ENCODE results near the gene NANOS3. TPM values are rescaled to one million over a fixed set of nuclear protein-coding genes. Genes with fewer than 3 reads are reported as not detected.

Gene NANOS3
- total and polyA plus RNA-seq, 2 experiments from 2014 or later = 2.7 TPM; not detected in 1

- H3F3A ChIP-seq (ENCODE audit: insufficient read depth) = peaks cover 36% of the 10 kb centered on the region
- no peaks in the 10 kb centered on the region for H3K27me3 ChIP-seq (replicated peaks; ENCODE audit: insufficient read depth)
- H3K36me3 ChIP-seq (ENCODE audit: low read depth) = no peaks in the 10 kb centered on the region
- H3K4me1 ChIP-seq (ENCODE audit: insufficient read depth) = peaks cover 8% of the 10 kb centered on the region
- WGBS, 2 experiments (ENCODE audit: low coverage in 1 of 2, low lambda C conversion rate in 2 of 2, missing lambda C conversion rate in 2 of 2) = 1% methylated on average over 16 to 27 of the region's 27 CpGs
- no peaks in the 10 kb centered on the region for H4K20me1 ChIP-seq (ENCODE audit: insufficient read depth)
- no peaks in the 10 kb centered on the region for H3K9me2 ChIP-seq (ENCODE audit: insufficient read depth)
- peak overlapping the region; percentile 92 for H3K9ac ChIP-seq
- DNase-seq = peak; percentile 92
- no peaks in the 10 kb centered on the region for H3K9me3 ChIP-seq (ENCODE audit: low read depth)
- H3K4me3 ChIP-seq = peak overlapping the region; percentile 71
- peak overlapping the region; percentile 80 for H3K4me2 ChIP-seq (ENCODE audit: unreplicated experiment)
- no peak for TF ChIP-seq EZH2 (IDR thresholded peaks at IDR 0.05; ENCODE audit: insufficient read depth, poor library complexity, severe bottlenecking)
- TF ChIP-seq EZH2phosphoT487 (IDR thresholded peaks at IDR 0.05; ENCODE audit: insufficient read depth, low read depth) = no peak
- H3K27ac ChIP-seq = peak overlapping the region; percentile 97
- in situ Hi-C loops (cut with MboI) = loop anchor here (10.0 kb wide), 1 partner anchor 77 kb away; no protein-coding TSS in a partner anchor
- peaks cover 5% of the 10 kb centered on the region; the same call in 1 of the 2 replicates for H3K79me2 ChIP-seq (ENCODE audit: insufficient read depth)
- peak overlapping the region; percentile 21 for H2AFZ ChIP-seq
Measured at GRCh38 chr19:13861714-13862531, 15.0 kb upstream of the NANOS3 start.

DNA sequence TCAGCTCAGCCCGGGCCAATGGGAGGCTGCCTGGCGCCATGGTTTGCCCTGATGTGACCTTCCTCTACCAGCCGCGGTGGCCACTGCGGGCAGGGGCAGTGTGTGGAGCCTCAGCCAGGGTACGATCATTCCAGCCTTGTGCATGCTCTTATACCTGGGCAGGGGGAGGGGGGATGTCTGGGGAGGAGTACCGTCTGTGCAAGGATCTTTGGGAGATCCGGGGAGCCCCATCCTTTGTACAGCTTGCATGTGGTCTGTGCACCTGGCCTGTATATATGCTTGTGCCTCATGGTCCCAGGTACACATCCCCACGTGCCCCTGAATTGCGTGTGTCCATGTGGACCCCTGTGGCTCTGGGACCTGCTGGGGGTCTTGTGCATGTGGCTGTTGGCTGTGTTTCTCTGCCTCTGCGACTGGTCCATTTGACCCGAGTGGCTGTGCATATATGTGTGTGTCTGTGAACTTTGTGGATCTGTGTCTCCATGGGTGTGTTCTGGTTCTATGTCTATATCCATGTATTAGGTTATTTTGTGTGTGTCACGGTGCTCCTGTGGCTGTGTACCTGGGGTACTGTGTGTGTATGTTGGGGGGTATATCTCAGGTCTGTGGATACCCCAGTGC lies 12.8 kb upstream of the NANOS3 start:
- H3K79me2 ChIP-seq (ENCODE audit: insufficient read depth) = peaks cover 5% of the 10 kb centered on the region; the same call in 1 of the 2 replicates
- H3K27ac ChIP-seq = no peak overlapping the region
- no peaks in the 10 kb centered on the region for H3K36me3 ChIP-seq (ENCODE audit: low read depth)
- H3K9me3 ChIP-seq (ENCODE audit: low read depth) = no peaks in the 10 kb centered on the region
- in situ Hi-C loops (cut with MboI) = loop anchor here (10.0 kb wide), 1 partner anchor 79 kb away; no protein-coding TSS in a partner anchor
- no peaks in the 10 kb centered on the region for H3K9me2 ChIP-seq (ENCODE audit: insufficient read depth)
- H3K9ac ChIP-seq = peak overlapping the region; percentile 64; the same call in 1 of the 2 replicates
- H3K4me2 ChIP-seq (ENCODE audit: unreplicated experiment) = no peak overlapping the region
- peaks cover 8% of the 10 kb centered on the region for H3K4me1 ChIP-seq (ENCODE audit: insufficient read depth)
- H2AFZ ChIP-seq = peak overlapping the region; percentile 60; the same call in 1 of the 2 replicates
- H4K20me1 ChIP-seq (ENCODE audit: insufficient read depth) = no peaks in the 10 kb centered on the region
- DNase-seq = no peak
- 53 to 57% methylated on average over 13 of the region's 13 CpGs for WGBS, 2 experiments (ENCODE audit: low coverage in 1 of 2, low lambda C conversion rate in 2 of 2, missing lambda C conversion rate in 2 of 2)
- H3K4me3 ChIP-seq = peak overlapping the region; percentile 58; the same call in 1 of the 2 replicates
- TF ChIP-seq EZH2 (IDR thresholded peaks at IDR 0.05; ENCODE audit: insufficient read depth, poor library complexity, severe bottlenecking) (no peak), EZH2phosphoT487 (IDR thresholded peaks at IDR 0.05; ENCODE audit: insufficient read depth, low read depth) (no peak)
- peaks cover 36% of the 10 kb centered on the region for H3F3A ChIP-seq (ENCODE audit: insufficient read depth)
- no peaks in the 10 kb centered on the region for H3K27me3 ChIP-seq (replicated peaks; ENCODE audit: insufficient read depth)

DNA sequence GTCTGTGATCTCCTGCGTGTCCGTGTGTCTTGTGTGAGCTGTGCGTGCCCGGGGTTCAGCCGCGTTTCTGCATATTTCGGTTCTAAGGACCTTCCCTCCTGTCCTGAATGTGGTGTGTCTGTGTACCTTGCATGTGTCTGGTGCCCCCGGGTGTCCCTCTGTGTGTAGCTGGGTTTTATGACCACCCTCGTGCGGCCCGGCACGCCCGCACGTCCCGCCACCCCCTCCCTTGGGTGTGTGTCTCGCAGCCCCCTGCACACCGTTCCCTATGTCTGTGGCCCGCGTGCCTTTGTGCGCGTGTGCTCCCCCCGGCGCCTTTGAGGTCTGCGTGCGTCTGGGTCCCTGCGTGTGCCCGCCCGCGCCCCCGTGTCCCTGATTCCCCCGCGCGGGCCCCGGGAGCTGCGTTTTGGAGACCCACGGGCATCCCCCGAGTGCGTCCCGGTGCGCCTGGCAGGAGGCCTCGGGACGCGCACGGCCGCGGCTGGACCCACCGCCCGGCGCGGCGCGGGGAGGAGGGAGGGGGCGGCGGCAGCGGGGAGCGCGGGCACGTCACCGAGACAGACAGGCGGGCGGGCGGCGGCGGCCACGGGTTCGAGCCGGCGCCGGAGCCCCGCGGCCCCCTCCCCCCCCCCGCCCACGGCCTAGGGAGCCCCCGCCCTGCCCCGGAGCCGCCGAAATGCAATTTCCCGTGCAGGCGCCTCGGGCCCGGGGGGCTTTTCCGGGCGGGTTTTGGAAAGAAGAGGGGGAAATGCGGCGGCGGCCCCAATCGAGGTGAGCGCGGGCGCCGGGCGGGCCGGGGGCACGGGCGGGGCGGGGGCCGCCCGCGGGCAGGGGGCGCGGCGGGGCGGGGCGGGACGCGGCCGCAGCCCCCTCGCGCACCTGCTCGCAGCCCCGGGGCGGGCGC lies 12.0 kb upstream of the NANOS3 start:
- peaks cover 8% of the 10 kb centered on the region for H3K4me1 ChIP-seq (ENCODE audit: insufficient read depth)
- H4K20me1 ChIP-seq (ENCODE audit: insufficient read depth) = no peaks in the 10 kb centered on the region
- peaks cover 32% of the 10 kb centered on the region for H3F3A ChIP-seq (ENCODE audit: insufficient read depth)
- TF ChIP-seq EZH2phosphoT487 (IDR thresholded peaks at IDR 0.05; ENCODE audit: insufficient read depth, low read depth) (no peak), EZH2 (IDR thresholded peaks at IDR 0.05; ENCODE audit: insufficient read depth, poor library complexity, severe bottlenecking) (no peak)
- no peak for DNase-seq
- no peak overlapping the region for H3K4me2 ChIP-seq (ENCODE audit: unreplicated experiment)
- H3K9me3 ChIP-seq (ENCODE audit: low read depth) = no peaks in the 10 kb centered on the region
- H3K27me3 ChIP-seq (replicated peaks; ENCODE audit: insufficient read depth) = no peaks in the 10 kb centered on the region
- peak overlapping the region; percentile 78 for H3K4me3 ChIP-seq
- no peaks in the 10 kb centered on the region for H3K36me3 ChIP-seq (ENCODE audit: low read depth)
- peak overlapping the region; percentile 80 for H3K9ac ChIP-seq
- in situ Hi-C loops (cut with MboI) = loop anchor here (10.0 kb wide), 1 partner anchor 80 kb away; no protein-coding TSS in a partner anchor
- peaks cover 5% of the 10 kb centered on the region; the same call in 1 of the 2 replicates for H3K79me2 ChIP-seq (ENCODE audit: insufficient read depth)
- WGBS, 2 experiments (ENCODE audit: low coverage in 1 of 2, low lambda C conversion rate in 2 of 2, missing lambda C conversion rate in 2 of 2) = 6 to 13% methylated on average over 27 to 85 of the region's 113 CpGs
- no peak overlapping the region for H3K27ac ChIP-seq
- peak overlapping the region; percentile 60 for H2AFZ ChIP-seq
- no peaks in the 10 kb centered on the region for H3K9me2 ChIP-seq (ENCODE audit: insufficient read depth)
